Urinary bladder (tissue), 4 donors: ENCODE measurements around the gene S100A2. TPM values are rescaled to one million over a fixed set of nuclear protein-coding genes. Genes with fewer than 3 reads are reported as not detected.
A peak's percentile ranks its signal among the peaks of the same experiment; 100 is the strongest.

Source experiments
- DNase-seq: peaks from one replicate; pipeline ENCODE4 v3.0.0-alpha.2; 2015; ENCODE audit errors: extremely low spot score
- H3K27ac ChIP-seq: one replicate; pipeline ENCODE4 v1.5.1; 2013; ENCODE audit warnings: low read depth, mild to moderate bottlenecking, moderate library complexity
- H3K36me3 ChIP-seq: one replicate; pipeline ENCODE4 v1.6.1; 2013; ENCODE audit warnings: mild to moderate bottlenecking, moderate library complexity; ENCODE audit not compliant: insufficient read depth
- H3K4me1 ChIP-seq: one replicate; pipeline ENCODE4 v1.6.1; 2013; ENCODE audit warnings: mild to moderate bottlenecking, moderate library complexity; ENCODE audit not compliant: insufficient read depth
- H3K4me3 ChIP-seq: one replicate; pipeline ENCODE4 v1.5.1; 2013; ENCODE audit warnings: low read depth, low read length
- WGBS: extraction: QIAGEN DNeasy Blood & Tissue Kit; methylation state at CpG from one replicate; pipeline ENCODE4 v1.1.7; 2013; 5-methylcytosine and 5-hydroxymethylcytosine counted together
- polyA plus RNA-seq: library from polyadenylated mRNA; stranded (reverse); fragments of 200-250 nt; gene quantifications from one replicate; pipeline ENCODE4 v1.2.3, GENCODE V29; 2013
- total RNA-seq: library from RNA; depleted of rRNA; stranded (reverse); fragments of >200 nt; gene quantifications from one replicate; pipeline ENCODE4 v1.2.3, GENCODE V29; 2014
- donor health status: healthy with polysubstance abuse.
- donor health status: healthy.

Gene S100A2
- total and polyA plus RNA-seq, 2 donors, result 26.2 to 91.2 TPM

DNA sequence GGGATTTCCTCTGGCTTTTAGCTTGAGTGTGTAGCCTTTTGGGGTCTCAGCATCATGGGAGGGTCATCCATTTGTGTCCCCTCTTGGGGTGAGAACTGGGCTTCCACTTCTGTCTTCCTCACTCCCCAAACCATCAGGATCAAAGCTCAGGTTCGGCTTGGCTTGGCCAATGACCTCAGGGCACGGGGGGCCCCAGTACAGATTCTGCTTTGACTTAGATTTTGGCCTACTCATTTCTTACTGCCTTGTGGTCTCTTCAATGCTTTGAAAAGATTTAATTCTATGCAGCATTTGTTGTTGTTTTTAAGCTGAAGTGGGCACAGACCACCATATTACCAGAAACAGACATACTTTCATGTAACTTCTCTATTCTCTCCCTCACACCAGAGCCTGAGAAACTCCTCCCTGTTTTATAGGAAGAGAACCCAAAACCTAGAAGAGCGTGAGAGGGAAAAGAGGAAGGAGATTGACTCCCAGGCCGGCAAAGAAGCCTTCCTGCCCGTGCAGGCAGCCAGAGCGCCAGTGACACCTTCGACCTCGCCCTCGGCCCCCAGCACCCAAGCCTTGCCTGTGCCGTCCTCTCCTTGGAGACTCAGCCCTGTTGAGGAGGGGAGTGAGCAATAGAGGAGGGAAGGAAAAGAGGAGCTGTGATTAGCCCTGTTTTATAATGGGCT lies 14.7 kb downstream of the S100A2 start:
- no peak overlapping the region for H3K4me3 ChIP-seq
- no peak overlapping the region for H3K27ac ChIP-seq
- no peaks in the 10 kb centered on the region for H3K36me3 ChIP-seq
- no peaks in the 10 kb centered on the region for H3K4me1 ChIP-seq
- no peak for DNase-seq
- 82% methylated on average over 10 of the region's 10 CpGs for WGBS

- WGBS, result 84% methylated on average over 4 of the region's 4 CpGs
- no peak for DNase-seq
- Histone ChIP-seq H3K27ac (no peak overlapping the region), H3K4me3 (no peak overlapping the region), H3K4me1 (no peaks in the 10 kb centered on the region), H3K36me3 (no peaks in the 10 kb centered on the region)
Observed at GRCh38 chr1:153550398-153550758, 15.3 kb downstream of the S100A2 start.

- 78% methylated on average over 6 of the region's 6 CpGs for WGBS
- no peaks in the 10 kb centered on the region for H3K36me3 ChIP-seq
- DNase-seq, result no peak
- H3K4me3 ChIP-seq, result no peak overlapping the region
- peak overlapping the region; percentile 52 for H3K27ac ChIP-seq
- no peaks in the 10 kb centered on the region for H3K4me1 ChIP-seq
Observed at GRCh38 chr1:153549741-153550397, 15.8 kb downstream of the S100A2 start.

DNA sequence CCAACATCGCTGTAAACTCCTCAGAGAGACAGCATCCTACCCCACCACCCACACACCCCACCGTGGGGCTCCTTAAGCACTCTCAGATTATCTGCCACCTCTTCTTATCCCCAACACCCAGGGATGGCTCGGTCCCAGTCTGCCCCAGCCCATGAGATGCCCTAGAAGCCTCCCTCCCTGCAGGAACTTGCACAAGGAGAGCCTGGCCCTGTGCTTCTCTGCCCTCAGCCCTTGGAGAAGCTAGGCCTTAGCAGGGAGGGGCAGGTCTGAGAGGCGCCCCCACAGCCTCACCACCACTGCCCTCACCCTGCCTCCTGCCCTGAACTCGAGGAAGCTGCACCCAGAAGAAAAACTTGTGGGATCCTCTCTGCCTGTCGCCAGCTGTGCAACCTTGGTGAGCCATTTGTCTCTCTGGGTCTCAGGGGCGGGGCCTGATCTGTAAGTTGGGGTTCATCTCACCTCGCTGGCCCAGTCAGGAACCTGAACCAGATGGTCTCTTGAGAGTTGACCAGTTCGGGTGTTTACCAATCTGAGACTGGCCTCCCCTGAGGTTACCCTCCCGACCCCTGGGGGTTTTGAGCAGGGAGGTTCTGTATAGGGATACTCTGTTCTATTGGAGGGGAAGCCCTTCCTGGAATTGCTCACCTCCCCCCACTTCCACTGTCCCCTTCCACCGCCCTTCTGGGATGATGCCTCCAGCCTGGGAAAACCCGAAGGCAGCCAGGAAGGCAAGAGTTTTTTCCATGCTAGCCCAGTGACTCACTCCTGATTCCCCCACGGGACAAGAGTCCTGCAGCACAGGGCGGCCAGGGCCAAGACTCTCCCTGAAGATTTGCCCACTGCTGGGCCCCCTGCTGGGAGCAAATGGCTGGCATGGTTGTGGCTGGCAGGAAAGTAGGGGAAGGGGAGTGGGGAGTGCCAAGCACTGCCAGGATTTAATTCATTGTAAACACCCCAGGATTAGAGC lies 16.6 kb downstream of the S100A2 start, which contains the start of gene S100A3:
Gene S100A3, minus strand, starts transcription at position 537 of the 967 bp plus-strand sequence. CDS start 773 bp downstream, outside the sequence.
- Histone ChIP-seq H3K4me1 (no peaks in the 10 kb centered on the region), H3K27ac (peak within 1 kb of the TSS; percentile 52), H3K4me3 (no peak within 1 kb of the TSS), H3K36me3 (no peaks in the 10 kb centered on the region)
- no peak for DNase-seq
- WGBS, result 65% methylated on average over 14 of the region's 14 CpGs

- Histone ChIP-seq H3K4me3 (no peak overlapping the region), H3K36me3 (no peaks in the 10 kb centered on the region), H3K27ac (no peak overlapping the region), H3K4me1 (no peaks in the 10 kb centered on the region)
- DNase-seq, result no peak
- WGBS, result 78% methylated on average over 19 of the region's 19 CpGs
Observed at GRCh38 chr1:153547560-153548551, 17.8 kb downstream of the S100A2 start.

- H3K4me3 ChIP-seq, result no peak overlapping the region
- H3K27ac ChIP-seq, result no peak overlapping the region
- 76% methylated on average over 14 of the region's 14 CpGs for WGBS
- DNase-seq, result no peak
- no peaks in the 10 kb centered on the region for H3K4me1 ChIP-seq
- no peaks in the 10 kb centered on the region for H3K36me3 ChIP-seq
Observed at GRCh38 chr1:153546796-153547559, 18.7 kb downstream of the S100A2 start.

DNA sequence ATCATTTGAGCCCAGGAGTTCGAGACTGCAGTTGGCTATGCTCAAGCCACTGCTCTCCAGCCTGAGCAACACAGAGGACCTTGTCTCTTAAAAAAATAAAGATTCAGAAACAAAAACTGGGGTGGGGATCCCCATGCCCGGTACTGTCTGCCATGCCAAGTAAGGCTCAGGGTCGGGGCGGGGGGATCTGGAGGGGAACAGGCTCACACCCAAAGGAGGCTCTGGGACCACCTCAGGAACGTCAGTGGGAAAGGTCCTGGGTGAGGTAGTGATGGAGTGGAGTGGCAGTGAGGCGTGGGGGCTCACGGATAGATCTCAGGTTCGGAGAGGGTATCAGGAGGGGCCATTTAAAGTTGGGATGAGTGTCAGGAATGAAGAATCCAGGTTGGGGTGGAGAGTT lies 19.3 kb downstream of the S100A2 start:
- no peak for DNase-seq
- WGBS, result 91% methylated on average over 8 of the region's 8 CpGs
- no peak overlapping the region for H3K4me3 ChIP-seq

DNA sequence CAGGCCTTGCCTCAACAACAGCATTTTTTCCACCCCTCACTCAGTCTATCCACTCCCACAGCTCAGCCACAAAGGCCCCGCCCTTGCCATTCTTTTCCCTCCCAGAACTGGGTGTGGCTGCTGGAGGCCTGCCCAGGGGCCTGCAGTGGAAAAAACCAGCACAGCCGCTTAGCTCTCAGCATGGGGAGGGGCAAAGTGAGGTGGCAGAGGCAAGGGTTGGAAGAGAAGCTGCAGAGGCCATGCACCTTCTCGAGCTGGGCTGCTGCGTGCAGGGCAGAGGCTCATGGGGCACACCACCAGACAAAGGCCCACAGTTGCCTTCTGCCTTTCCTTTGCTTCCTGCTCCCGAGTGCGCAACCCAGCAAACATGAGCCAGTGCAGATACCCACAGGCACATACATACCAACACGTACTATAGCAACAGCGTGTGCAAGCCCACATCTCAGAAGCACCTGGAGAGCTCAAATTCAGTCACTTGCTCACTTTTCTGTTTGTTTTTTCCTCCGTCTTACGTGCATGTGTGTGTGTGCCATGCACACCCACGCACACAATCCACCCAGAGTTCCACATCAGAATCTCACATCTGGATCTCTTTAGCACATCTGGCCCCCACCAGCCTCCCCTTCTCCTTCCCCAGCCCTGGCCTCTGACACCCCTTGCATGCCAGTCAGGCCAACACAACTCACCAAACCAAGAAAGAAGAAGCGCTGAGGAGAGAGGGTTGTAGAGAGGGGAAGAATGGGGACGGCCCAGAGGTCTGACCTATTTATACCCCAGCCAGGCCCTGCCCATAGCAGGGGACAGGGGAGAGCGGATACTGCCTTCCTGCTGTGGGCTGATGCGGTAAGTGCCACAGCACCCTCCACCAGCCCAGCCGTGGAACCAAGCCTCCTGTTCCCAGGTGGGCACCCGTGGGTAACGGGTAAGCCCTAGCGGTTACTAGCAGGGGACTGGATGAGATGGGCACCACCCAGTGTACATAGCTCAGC lies 20.3 kb downstream of the S100A2 start, which contains the start of gene S100A4:
Gene S100A4, minus strand, starts transcription at position 740 of the 989 bp plus-strand sequence. CDS start 1,012 bp downstream, outside the sequence.
- H3K4me1 ChIP-seq, result peaks cover 2% of the 10 kb centered on the region

More for the DNA sequence above, 19.3 kb downstream of the S100A2 start:
- Histone ChIP-seq H3K36me3 (no peaks in the 10 kb centered on the region), H3K27ac (peak overlapping the region; percentile 73), H3K4me1 (peaks cover 1% of the 10 kb centered on the region)

DNA sequence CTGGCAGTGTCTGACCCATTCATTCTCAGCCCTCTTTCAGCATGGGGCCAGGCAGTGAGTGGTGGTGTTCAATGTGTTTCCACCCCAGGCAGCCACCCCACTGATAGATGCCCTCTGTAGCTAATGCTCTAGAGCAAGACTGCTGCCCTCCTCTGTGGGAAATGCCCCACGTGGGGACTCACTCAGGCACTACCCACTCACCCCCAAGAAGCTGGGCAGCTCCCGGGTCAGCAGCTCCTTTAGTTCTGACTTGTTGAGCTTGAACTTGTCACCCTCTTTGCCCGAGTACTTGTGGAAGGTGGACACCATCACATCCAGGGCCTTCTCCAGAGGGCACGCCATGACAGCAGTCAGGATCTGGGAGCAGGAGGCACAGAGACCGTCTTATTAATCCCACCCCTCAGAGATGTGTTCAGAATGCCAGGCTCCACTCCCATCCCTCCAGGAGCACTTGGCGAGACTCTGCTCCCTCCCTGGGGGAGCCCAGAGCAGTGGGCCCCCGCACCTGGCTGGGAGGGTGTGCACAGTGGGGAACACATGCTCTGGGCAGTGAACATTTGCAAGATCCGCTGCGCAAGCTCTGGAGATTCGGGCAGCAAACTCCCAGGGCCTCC lies 21.1 kb downstream of the S100A2 start:
- WGBS, result 49% methylated on average over 10 of the region's 10 CpGs
- no peaks in the 10 kb centered on the region for H3K36me3 ChIP-seq
- no peak for DNase-seq
- peaks cover 2% of the 10 kb centered on the region for H3K4me1 ChIP-seq
- H3K4me3 ChIP-seq, result peak overlapping the region; percentile 11
- H3K27ac ChIP-seq, result peak overlapping the region; percentile 71

More for the DNA sequence above, 20.3 kb downstream of the S100A2 start, which contains the start of gene S100A4:
- Histone ChIP-seq H3K27ac (peak within 1 kb of the TSS; percentile 73), H3K36me3 (no peaks in the 10 kb centered on the region), H3K4me3 (peak within 1 kb of the TSS; percentile 16)
- 37% methylated on average over 19 of the region's 19 CpGs for WGBS
- DNase-seq, result peak; percentile 89

DNA sequence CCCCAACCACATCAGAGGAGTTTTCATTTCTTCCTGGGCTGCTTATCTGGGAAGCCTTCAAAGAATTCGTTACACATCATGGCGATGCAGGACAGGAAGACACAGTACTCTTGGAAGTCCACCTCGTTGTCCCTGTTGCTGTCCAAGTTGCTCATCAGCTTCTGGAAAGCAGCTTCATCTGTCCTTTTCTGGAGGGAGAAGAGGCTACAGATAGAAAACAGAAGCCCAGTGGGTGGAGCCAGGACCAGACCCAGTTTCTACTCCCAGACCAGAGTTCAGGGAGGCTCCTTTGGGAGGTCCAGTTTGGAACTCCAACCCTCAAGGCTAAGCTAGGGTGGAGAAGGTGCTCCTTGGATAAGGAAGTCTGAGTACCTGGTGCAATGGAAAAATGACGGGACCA lies 21.9 kb downstream of the S100A2 start:
- Histone ChIP-seq H3K4me3 (no peak overlapping the region), H3K4me1 (peaks cover 2% of the 10 kb centered on the region), H3K27ac (no peak overlapping the region), H3K36me3 (no peaks in the 10 kb centered on the region)
- no peak for DNase-seq
- 67% methylated on average over 4 of the region's 4 CpGs for WGBS
